Retina (tissue), 1 donor: Measurements from ENCODE around the gene KLF13.
A peak's percentile ranks its signal among the peaks of the same experiment; 100 is the strongest.

Source experiments
- DNase-seq: peaks from one replicate; pipeline ENCODE4 v3.0.0-alpha.2; 2016

Gene KLF13

DNA sequence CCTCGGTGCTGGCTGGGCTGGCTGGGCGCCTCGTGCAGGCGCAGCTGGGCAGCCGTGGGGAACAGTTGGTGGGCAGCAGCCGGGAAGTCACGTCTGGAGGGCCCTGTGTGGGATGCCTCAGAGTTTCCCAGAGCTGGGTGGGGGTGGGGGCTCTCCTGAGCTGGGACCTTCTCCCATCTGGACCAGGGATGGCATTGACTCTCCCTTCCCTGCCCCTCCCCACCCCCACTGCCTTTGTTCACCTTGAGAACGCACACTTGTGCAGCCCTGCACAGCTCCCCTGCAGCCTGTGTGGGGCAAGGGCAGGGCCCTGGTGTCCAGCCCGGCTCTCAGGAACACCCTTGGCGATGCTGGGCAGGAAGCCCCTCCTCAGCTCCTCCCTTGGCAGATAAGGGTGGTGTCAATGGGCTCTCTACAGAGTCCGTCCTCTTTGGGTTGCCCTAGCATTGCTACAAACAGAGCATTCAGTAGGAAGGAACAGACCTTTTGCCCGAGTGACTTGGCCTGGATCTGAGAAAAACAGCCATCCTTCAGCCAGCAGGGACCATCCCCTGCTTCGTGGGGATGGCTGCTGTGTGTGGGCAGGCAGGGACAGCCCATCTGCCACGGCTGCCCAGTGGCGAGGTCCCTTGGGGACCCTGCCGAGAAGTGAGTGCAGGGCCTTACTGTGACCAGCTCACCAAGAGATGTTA is 25.5 kb upstream of the KLF13 start:
- DNase-seq, result peak; percentile 74

DNA sequence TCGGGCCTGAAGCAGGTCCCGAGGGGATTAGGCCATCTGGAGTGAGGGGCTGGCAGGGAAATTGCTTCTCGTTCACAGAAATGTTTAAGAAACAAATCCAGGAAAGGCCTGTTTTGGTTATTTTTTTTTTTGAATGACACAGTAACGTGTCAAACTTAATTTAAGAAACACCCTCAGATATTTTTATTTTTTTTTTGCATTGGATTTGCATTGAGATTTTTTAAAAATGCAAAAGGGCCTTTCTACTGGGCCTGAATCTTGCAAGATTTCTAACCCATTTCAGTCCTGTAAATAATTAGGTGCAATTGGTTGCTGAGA is 25.0 kb upstream of the KLF13 start:
- no peak for DNase-seq

DNA sequence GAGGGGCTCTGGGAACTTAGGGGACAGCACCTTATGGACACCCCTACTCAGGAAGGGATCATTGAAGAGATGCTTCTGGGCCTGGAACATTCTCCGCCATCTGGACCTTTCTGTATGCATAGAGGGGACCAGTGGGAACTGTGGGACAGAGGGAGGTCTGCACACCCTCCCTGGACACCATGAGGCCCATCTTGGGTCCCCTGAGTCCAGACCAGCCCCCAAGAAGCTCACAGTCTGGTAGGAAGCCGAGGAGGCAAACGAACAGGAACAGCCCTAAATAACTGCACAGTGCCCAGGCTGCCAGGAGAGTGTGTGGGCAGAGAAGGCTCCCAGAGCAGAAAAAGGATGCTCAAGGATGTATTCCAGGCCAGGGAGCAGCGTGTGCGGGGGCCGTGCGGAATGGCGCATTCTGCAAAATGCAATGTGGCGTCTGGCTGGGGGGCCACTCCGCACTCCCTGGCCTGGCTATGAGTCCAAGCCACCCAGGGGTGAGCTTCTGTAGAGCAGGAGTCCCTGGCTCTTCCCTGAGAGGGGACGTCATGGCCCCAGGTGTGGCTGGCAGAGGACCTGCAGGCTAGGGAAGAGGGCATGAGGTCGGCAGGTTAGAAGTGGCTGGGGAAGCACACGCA is 24.5 kb upstream of the KLF13 start:
- no peak for DNase-seq

DNA sequence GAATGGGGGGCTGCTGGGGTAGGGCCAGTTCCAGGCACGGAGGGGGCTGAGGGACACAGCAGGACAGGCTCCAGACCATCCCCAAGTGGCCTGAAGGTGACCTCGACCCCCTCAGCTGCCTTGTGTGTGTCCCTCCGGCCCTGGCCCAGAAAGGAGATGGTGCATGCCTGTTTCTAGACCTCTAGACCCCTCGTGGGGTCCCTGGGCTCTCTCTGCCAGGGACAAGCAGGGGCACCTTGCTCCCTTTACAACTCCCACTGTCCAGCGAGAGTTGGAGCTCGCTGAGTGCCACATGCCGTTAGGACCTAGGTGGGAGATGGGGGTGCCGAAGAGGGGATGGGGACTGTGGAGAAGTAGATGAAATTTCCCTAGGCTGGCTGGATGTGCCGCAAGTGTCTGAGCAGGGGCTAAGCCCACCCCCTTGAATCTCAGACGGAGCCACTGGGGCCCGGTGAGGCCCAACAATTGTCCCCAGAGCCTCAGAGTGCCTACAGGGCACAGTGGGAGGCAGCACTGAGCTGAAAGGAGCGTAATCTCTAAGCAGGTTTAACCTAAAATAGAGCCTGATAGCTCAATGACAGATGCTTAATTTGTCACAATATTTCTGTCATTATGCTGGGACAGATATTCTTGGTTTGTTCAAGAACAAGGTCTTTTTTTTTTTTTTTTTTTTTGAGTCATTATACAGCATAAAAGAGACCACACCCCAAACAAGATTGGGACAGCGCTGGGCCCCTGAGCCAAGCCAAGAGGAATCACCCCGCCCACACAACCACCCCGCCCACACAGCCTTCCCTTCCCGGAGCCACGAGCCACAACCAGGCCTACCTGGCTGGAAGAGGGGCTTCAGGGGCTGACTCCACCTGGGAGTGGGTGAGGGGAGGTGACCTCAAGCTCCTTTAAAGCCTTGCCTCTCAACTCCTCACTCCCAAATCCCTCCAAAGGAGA is 23.6 kb upstream of the KLF13 start:
- DNase-seq, result peak; percentile 33

DNA sequence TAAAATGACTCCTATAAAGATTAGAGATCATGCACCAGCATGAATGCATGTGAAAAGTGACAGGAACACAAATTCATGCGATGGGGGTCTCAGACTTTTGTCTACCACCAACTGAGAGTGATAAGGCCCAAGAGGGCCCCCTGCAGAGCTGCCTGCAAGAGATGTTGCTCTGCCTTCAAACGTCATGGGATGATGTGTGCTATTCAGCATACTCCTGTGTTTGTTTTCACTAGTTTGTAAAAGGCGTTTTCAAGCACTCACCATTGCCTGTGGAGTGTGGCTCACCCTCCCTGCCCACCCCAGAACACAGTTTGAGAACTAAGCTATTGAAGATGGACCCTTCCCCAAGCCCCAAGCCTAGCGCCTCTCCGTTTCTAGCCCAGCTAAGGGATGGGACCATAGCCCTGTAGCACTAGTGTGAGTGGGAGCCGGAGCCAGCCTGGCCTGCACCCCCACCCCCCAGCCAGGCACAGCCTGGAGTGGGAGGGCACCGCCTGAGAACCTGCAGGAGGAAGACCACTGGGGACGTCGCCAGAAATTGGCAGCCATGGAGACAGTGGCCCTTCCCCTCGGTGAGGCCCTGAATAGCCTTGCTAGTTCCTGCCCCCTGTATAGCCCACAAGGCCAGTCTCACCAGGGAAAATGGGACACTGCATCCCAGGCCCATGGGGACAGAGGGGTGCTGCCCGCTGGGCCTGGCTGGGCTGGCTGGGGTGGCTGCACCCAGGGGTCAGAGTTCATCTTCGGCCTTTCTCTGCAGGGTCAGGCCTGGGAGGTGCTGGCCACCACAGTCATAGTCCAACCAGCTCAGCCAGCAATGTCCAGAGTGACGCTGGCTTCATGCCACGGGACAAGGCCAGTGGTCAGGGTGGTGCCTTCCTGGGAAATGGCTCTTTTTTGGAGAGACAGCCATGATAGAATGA is 22.6 kb upstream of the KLF13 start:
- no peak for DNase-seq

DNA sequence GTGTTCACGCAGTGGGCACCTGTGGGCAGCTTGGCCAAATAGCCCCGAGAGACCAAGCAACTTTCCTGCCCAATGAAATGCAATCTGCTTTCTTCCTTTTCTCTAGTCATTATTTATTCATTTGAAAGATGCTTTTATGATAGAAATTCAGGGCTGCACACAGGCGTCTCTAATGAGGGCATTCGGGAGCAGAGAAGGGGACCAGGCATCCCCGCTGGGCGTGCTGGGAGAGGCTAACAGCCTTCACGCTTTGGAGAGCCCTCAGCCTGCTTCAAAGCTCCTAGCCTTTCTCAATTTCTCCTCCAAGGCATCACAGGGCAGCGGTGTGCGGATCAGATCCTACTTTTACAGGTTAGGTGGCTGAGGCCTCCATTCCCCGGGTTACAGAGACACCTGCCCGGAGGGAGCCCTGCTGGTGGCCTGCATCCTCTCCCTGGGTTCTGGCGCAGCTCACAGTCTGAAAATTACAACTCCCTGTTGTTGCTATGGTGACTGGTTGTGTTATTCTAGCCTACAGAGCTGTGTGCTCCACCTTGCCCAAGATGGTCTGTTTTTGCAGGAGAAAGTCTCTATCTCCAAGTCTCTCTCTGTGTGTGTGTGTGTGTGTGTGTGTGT is 21.8 kb upstream of the KLF13 start:
- DNase-seq, result peak; percentile 79

DNA sequence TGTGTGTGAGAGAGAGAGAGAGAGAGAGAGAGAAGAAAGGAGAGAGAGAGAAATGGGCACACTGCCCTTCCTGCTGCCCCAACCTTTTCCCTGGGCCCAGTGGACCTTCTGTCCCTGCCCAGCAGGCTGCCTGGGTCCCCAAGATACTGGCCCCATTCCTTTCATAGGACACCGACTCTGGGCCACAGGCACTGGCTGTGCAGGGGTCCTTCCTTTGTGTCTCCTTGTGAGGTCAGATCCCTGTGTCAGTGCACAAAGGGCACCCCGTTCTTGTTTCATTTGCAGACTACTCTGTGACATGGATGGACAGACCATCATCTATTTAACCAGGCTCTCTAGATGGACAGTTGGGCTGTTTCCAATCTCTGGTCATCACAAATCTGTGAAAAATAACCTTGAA is 21.3 kb upstream of the KLF13 start:
- DNase-seq, result no peak

DNA sequence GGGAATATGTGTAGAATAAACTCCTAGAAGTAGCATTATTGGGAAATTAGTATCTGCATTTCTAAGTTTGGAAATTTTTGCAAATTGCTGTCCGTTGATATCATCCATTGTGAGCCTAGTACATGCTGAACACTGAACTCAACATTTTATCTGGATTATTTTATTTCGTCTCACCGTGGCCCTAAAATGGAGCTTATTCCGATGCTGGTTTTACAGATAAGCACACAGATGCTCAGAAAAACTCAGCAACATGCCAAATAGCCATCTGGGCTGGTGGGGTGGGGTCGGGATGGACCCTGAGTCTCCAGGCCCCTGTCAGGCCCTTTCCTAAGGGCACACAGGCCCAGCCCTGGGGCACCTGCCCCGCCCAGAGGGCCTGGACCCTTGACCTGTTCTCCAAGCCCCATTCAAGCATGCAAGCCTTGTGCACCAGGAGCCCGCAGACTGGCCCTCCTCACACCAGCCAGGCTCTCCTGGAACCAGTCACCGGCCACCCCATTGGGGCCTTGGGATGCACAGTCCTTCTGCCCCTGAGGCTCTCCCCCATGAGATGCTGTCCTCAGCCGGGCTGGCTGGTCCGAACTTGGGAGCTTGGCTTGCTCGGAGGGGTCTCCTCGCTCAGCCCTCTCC is 20.7 kb upstream of the KLF13 start:
- peak; percentile 35 for DNase-seq

DNA sequence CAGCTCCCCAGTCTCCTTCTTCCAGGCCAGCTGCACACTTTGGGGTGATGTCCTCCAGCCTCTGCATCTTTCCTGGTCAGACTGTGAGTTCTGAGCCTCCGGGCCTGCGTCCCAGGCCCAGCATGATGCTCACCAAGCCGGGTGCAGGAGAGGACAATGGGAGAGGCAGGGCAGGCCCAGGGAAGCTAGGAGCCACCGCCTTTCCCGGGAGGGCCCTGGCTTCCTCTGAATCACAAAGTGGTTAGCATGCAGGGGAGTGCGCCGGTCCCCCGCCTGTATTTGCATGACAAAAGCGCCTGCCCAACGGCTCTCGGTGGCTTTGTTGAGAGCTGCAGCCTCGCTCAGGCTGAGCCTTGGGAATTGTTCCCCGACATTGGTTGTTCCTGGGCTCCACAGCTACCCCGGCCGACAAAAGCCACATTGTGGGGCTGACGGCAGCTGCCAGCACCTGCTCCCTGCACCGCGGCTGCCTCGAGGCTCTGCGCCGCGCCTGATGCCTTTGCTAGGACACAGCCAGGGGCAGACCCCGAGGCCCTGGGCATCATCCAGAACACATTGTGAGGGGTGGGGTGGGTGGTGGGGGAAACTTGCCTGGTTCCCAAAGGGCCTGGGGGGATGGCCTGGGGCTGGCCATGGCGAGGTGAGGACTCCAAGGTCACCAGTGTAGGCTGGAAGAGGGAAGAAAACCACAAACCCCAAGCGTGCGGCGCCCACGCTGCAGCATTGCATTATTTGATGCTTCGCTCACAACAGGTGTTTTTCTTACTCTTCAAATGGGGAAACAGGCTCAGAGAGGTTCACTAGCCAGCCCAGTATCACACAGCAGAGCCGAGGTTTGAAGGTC is 20.0 kb upstream of the KLF13 start:
- peak; percentile 92 for DNase-seq

DNA sequence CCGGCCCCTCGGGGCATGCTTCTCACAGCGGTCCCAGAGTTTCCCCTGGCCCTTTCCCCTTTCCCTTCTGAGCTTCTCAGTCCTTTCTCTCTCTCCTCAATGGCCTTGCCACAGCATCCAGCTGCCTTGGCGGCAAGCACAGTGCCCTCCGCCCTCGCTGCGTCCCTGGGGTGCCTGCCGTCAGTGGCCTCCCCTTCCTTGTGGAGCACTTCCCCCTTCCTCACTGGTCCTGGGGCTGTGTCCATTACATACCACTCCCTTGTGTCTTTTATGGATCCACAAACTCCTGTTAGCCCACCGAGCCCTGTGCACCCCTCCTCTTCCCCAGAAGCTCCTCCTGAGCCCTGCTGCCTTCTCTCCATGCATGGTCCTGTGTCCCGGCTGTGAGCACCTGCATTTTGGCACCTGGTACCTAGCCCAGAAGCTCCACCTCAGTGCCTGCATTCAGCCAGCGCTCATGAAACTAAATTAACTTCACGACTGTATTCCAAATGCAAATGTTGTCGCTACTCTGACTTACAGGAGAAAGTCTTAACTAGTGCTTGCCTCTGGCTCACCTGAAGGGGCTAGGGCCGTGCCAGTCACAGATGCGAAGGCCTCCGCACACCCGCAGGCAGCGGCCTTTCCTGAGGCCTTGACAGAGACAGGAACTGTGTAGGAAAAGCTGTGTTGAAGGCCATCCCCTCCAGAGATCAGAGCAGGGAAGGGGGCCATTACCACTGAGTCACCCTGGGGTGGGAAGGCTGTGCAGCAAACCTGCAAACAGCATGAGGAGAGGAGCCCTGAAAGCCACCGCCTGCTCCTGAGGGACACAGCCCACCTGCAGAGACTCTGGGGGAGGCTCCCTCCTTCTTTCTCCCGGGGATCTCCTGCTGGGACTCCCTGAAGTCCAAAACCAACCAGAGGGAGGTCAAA is 19.1 kb upstream of the KLF13 start:
- DNase-seq, result peak; percentile 58

DNA sequence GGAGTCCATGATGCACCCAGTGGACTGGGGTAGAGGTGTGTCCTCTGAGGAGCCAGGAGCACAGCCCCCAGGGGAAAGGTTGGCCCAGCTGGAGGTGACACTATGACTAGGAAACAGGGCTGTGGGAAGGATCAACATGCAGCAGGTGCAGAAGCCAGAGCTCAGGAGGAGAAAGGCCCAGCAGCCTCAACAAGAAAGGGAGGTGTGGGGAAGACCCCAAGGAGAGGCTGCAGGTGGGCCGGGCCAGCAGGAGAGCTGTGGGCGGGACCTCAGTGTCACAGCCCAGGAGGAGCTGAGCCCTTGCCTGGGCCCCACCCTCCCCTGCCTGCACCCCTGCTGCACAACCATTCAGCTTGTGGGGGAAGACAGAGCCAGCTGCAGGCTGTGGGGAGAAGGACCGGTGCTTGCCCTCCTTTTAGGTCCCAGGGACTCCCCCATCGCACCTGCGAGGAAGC is 18.4 kb upstream of the KLF13 start:
- DNase-seq, result no peak

DNA sequence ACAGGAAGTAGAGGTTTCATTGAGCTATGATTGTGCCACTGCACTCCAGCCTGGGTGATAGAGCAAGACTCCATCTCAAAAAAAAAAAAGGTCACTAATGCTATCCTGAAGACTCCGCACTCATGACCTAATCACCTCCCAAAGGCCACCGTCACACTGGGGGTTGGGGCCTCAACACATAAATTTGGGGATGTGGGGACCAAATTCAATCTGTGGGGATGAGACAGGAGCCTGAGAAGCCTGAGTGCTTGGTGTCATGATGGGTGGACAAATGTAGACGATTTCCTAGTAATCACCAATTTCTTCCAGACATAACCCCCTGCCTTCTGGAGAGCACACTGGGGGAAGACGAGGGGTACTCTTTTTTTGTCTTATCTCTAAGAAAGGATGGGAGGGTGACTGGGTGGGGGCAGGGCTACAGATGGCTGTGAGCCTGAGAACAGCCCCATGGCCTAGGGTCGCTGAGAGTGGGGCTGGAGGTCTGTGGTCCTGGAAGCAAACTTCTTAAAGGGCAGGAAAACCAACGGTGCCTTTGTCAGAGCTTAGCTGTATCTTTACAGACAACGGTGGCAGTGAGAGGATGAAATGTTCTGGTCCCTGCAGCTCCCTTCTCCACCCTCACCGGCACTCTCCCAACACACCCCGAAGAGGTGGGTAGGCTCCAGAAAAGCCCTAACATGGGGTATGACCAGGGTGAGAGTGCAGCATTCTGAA is 16.6 kb upstream of the KLF13 start:
- no peak for DNase-seq

DNA sequence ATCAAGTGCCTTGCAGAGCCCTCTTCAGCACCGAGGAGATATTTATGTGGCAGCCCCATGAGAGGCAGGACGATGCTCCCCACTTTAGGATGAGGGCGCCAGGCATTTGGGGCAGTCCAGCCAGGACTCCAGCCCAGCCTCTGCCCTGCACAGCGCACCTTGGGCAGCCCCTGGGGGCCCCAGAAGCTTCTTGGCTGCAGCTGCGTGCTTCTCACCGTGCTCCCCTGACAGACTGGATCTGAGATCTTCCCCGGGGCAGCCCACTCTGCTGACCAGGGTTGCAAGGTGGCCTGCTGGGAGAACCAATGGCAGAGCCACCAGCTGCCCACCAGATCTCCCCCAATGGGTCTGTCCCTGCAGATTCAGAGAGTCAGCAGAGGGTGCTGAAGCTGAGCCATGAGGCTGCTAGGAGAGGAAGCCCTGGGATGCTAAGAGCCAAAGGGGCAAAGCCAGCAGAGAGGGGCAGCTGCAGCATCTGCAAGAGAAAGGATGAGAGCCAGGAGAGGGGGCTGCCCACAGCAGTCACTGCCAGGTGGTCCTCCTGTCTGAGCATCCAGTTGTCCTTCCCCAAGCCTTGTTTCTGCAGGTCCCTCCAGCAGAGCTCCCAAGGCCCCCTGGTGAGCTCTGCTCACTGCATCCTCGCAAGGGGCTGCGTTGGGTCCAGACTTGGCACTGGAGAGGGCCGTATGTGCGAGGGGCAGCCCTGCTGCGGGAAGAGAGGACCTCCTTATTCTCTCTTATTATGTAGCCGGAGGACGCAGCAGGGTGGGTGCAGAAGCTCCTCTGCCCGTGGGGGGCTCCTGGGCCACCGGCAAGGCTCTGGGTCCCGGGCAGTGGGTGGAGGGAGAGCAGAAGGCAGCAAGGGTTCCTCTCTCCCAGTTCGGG is 14.7 kb upstream of the KLF13 start:
- DNase-seq, result no peak

DNA sequence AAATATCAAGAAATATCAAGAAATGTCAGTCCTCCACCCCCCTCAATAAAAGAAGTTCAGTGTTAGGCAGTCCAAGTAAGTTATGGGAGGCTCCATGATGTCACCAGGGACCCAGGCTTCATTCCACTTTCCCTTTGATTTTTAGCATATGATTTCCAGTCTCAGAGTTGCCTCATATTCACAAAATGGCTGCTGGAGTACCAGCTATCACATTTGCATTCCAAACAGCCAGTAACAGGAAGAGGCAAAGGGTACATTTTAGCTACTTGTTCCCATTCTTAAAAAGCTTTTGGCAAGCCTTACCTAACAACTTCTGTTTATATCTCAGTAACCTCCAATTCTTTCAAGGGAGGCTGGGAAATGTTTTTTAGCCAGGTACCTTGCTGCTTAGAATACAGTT is 13.4 kb upstream of the KLF13 start:
- no peak for DNase-seq

DNA sequence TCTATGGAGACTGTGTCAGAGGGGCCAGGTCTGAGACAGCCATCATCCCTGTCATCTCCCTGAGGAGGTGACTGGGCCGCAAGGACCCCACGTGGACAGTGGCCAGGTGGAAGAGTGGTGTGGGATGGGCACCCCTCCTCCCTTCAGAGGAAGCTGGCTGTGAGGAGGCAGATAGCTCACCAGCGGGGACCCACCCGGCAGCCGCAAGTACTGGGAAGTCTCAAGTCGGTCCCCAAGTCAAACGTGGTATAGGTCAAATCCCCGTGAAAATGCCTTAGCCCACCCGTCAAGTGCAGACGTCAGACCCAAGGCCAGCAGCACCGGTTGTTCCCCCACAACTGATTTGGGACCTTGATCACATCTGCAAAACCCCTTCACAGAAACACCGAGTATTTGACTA is 12.3 kb upstream of the KLF13 start:
- DNase-seq, result no peak

DNA sequence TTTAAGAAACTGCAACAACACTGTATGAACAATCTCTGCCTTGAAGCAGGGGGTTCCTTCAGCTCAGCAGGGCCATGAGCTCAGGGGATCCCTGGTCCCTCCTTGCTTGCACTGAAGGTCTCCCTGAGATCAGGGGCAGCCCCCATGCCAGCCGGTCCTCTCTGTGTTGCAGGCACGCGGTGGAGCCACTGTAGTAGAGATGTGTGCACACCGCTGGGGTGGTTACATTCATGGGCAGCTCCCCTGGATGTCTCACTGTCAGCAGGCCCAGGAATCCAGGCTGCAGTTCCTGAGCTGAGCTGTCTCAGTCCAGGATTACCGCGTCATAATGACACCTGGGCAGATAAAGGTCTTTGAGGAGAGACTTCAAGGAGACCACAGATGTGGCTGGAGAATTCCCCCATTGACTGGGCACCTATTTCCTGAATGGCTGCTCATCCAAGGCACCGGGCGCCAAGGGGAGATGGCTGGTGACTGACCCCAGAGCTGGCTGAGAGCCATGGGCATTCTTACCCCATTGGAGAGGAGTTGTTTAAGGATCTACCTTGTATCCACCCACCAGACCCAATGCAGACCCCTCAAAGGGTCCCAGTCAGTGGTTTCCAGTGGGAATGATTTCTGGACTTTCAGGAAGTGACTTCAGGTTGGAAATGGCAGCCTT is 10.4 kb upstream of the KLF13 start:
- DNase-seq, result no peak

DNA sequence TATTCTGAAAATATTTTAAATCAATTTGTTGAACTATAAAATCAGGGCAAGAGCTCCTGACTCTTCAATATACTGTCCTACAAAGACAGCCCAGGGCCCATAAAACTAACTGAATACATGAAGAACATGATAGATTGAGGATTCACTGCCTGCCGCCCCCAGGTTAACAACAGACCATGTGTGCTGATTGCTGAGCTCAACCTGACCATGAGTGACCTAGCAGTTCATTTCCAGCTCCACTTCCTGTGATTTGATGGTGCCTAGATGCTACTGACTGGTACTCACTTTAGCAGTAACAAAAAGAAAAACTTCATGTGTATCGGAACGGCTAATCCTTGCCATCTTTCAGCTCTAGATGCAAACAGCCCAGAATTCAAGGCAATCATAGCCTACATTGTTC is 9.6 kb upstream of the KLF13 start:
- no peak for DNase-seq
